Neural progenitor cell (in vitro differentiated cells): ENCODE measurements around the gene ACTA1. TPM values are rescaled to one million over a fixed set of nuclear protein-coding genes. Genes with fewer than 3 reads are reported as not detected.
"Not testable (repeated sequence)": the region's sequence is repeated elsewhere in the genome, so short reads cannot be mapped to it uniquely, and the experiment has no call there.

ENCODE experiments used
- DNase-seq: peaks from one replicate; pipeline ENCODE4 v3.0.0-alpha.2; 2016; ENCODE audit warnings: low spot score
- H2AFZ ChIP-seq: fragments of 200-600 bp; sonication (generic); replicated peaks from 2 replicates; pipeline ENCODE4 v1.6.1; 2016; ENCODE audit warnings: antibody characterized with exemption
- H3F3A ChIP-seq: fragments of 200-600 bp; sonication (generic); 2 replicates; pipeline ENCODE4 v1.6.1; 2016; ENCODE audit warnings: antibody characterized with exemption, low read depth
- H3K27ac ChIP-seq: fragments of 200-600 bp; sonication (generic); 2 replicates; pipeline ENCODE4 v1.5.1; 2016; ENCODE audit warnings: mild to moderate bottlenecking
- H3K27me3 ChIP-seq: fragments of 200-600 bp; sonication (generic); 2 replicates; pipeline ENCODE4 v1.6.1; 2016; ENCODE audit warnings: mild to moderate bottlenecking, moderate library complexity
- H3K36me3 ChIP-seq: fragments of 200-600 bp; sonication (generic); 2 replicates; pipeline ENCODE4 v1.5.1; 2016
- H3K4me1 ChIP-seq: fragments of 200-600 bp; sonication (generic); 2 replicates; pipeline ENCODE4 v1.6.1; 2016; ENCODE audit warnings: mixed run types
- H3K4me2 ChIP-seq: fragments of 200-600 bp; sonication (generic); 2 replicates; pipeline ENCODE4 v1.6.1; 2016
- H3K4me3 ChIP-seq: fragments of 200-600 bp; sonication (generic); 2 replicates; pipeline ENCODE4 v1.5.1; 2016
- H3K79me2 ChIP-seq: fragments of 200-600 bp; sonication (generic); 2 replicates; pipeline ENCODE4 v1.6.1; 2016; ENCODE audit warnings: low read depth
- H3K9ac ChIP-seq: fragments of 200-600 bp; sonication (generic); 2 replicates; pipeline ENCODE4 v1.6.1; 2016
- H3K9me3 ChIP-seq: fragments of 200-600 bp; sonication (generic); 2 replicates; pipeline ENCODE4 v1.5.1; 2016; ENCODE audit warnings: low read depth
- H4K20me1 ChIP-seq: fragments of 200-600 bp; sonication (generic); 2 replicates; pipeline ENCODE4 v1.6.1; 2016; ENCODE audit warnings: low read depth
- H3K27ac Mint-ChIP-seq: 3 replicates; pipeline ENCODE4 v1.8.0; 2021; ENCODE audit warnings: mixed read lengths
- H3K27me3 Mint-ChIP-seq: 2 replicates; pipeline ENCODE4 v1.8.0; 2022; ENCODE audit warnings: low read depth, mild to moderate bottlenecking, inconsistent platforms, moderate library complexity, mixed read lengths; ENCODE audit not compliant: insufficient read depth
- H3K36me3 Mint-ChIP-seq: 3 replicates; pipeline ENCODE4 v1.8.0; 2021; ENCODE audit warnings: mixed read lengths
- H3K4me1 Mint-ChIP-seq: 3 replicates; pipeline ENCODE4 v1.8.0; 2021; ENCODE audit warnings: mixed read lengths
- H3K4me3 Mint-ChIP-seq: 3 replicates; pipeline ENCODE4 v1.8.0; 2021; ENCODE audit warnings: mild to moderate bottlenecking, moderate library complexity, mixed read lengths
- H3K9me3 Mint-ChIP-seq: 3 replicates; pipeline ENCODE4 v1.8.0; 2020; ENCODE audit warnings: mixed read lengths
- CTCF ChIP-seq: fragments of 200-600 bp; sonication (generic); IDR thresholded peaks from 2 replicates; pipeline ENCODE4 v1.5.1; 2017; ENCODE audit warnings: antibody characterized with exemption, mild to moderate bottlenecking
- EZH2 ChIP-seq: fragments of 200-600 bp; sonication (generic); IDR thresholded peaks from 2 replicates; pipeline ENCODE4 v1.6.1; 2017; ENCODE audit warnings: antibody characterized with exemption, mild to moderate bottlenecking, moderate library complexity
- EZH2phosphoT487 ChIP-seq: fragments of 200-600 bp; sonication (generic); IDR thresholded peaks from 2 replicates; pipeline ENCODE4 v1.6.1; 2017; ENCODE audit warnings: antibody characterized with exemption
- total RNA-seq: library from RNA; depleted of rRNA; stranded (reverse); fragments of >200 nt; gene quantifications from 2 replicates; pipeline ENCODE4 v1.2.3, GENCODE V29; 2015; ENCODE audit warnings: low replicate concordance

Gene ACTA1
- total RNA-seq, 1 donor from 2014 or later, result 1.2 TPM

DNA sequence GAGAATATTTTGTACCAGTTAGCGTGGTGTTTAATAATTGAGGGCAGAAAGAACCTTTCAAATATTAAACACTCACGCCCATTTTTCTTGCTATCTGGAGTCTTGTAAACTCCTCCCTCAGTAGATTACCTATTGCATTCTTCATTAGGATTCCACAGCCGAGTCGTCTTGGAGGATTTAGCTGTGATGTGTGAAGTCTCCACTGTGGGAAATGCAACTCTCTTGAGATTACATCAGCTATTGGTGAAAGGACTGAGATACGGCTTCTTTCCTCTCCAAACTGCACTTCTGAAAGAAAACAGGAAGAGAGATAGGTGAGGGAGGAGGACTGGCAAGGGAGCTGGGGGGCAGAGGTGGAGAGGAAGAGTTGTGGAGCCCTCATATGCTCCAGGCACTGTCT, 36.1 kb downstream of the ACTA1 start:
- TF ChIP-seq EZH2phosphoT487 (no peak), EZH2 (no peak), CTCF (no peak)
- Mint-ChIP-seq H3K9me3 (no peaks in the 10 kb centered on the region), H3K4me1 (peaks cover 6% of the 10 kb centered on the region), H3K36me3 (no peaks in the 10 kb centered on the region), H3K27me3 (peaks cover 6% of the 10 kb centered on the region), H3K4me3 (no peak overlapping the region), H3K27ac (no peak overlapping the region)
- Histone ChIP-seq H3K36me3 (no peaks in the 10 kb centered on the region), H2AFZ (no peak overlapping the region), H3K9me3 (no peaks in the 10 kb centered on the region), H3K4me1 (no peaks in the 10 kb centered on the region), H3F3A (no peaks in the 10 kb centered on the region), H3K27me3 (peaks cover 12% of the 10 kb centered on the region), H4K20me1 (no peaks in the 10 kb centered on the region), H3K4me3 (no peak overlapping the region), H3K27ac (no peak overlapping the region), H3K9ac (no peak overlapping the region), H3K79me2 (no peaks in the 10 kb centered on the region), H3K4me2 (no peak overlapping the region)
- no peak for DNase-seq

DNA sequence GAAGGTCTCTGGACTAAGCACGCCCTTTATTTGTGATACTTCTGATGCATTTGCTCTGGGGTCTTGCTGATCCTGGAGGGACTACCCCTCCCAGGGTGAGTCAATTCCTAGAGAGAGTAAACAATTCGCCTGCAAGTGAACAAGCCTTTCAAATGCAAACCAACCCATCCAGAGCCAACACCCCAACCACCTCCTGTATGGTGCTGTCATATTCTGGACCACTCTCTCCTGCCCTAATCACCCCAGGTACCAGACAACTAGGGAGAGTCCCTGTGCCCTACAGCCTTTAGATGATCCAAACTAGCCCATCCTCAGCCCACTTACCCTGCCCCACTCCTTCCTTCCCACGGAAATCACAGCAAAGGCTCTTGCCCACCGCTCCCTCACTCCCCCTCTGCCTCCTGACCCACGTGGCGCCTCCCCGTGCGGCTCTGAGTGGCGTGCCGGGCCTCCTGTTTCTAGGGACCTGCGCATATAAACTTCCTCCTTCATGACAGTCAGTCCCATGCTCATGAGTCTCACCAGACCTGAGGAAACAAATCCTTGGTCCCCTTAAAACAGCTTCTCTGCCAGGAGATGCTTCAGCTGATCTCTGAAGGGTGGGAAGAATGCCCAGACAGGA, 37.2 kb downstream of the ACTA1 start:
- Histone ChIP-seq H4K20me1 (no peaks in the 10 kb centered on the region), H3K9me3 (no peaks in the 10 kb centered on the region), H3K79me2 (no peaks in the 10 kb centered on the region), H3K27ac (no peak overlapping the region), H3K9ac (no peak overlapping the region), H3K4me2 (no peak overlapping the region), H3K4me3 (no peak overlapping the region), H3K27me3 (peaks cover 12% of the 10 kb centered on the region), H2AFZ (no peak overlapping the region), H3K4me1 (no peaks in the 10 kb centered on the region), H3K36me3 (no peaks in the 10 kb centered on the region), H3F3A (no peaks in the 10 kb centered on the region)
- Mint-ChIP-seq H3K4me3 (no peak overlapping the region), H3K27me3 (peaks cover 3% of the 10 kb centered on the region), H3K27ac (peak overlapping the region; percentile 60), H3K36me3 (no peaks in the 10 kb centered on the region), H3K9me3 (no peaks in the 10 kb centered on the region), H3K4me1 (peaks cover 6% of the 10 kb centered on the region)
- no peak for DNase-seq
- TF ChIP-seq CTCF (no peak), EZH2 (no peak), EZH2phosphoT487 (no peak)

DNA sequence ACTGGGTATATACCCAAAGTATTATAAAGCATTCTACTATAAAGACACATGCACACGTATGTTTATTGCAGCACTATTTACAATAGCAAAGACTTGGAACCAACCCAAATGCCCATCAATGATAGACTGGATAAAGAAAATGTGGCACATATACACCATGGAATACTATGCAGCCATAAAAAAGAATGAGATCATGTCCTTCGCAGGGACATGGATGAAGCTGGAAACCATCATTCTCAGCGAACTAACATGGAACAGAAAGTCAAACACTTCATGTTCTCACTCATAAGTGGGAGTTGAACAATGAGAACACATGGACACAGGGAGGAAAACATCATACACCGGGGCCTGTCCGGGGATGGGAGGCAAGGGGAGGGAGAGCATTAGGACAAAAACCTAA, 39.4 kb downstream of the ACTA1 start:
- H3K27me3 Mint-ChIP-seq, H3K4me3 ChIP-seq, H3K4me3 Mint-ChIP-seq, H3K79me2 ChIP-seq, H3K9me3 ChIP-seq, H3K36me3 Mint-ChIP-seq, H3F3A ChIP-seq, H3K4me2 ChIP-seq, H2AFZ ChIP-seq, H3K27ac Mint-ChIP-seq, H3K4me1 ChIP-seq, H3K9ac ChIP-seq, H3K4me1 Mint-ChIP-seq, H3K27ac ChIP-seq, DNase-seq, H3K9me3 Mint-ChIP-seq, H3K36me3 ChIP-seq, H4K20me1 ChIP-seq: not testable (repeated sequence)
- peaks cover 12% of the 10 kb centered on the region for H3K27me3 ChIP-seq

GRCh38 chr1:229392936-229393335, 41.0 kb downstream of the ACTA1 start:
- H3K4me2 ChIP-seq, result no peak overlapping the region
- Mint-ChIP-seq H3K9me3 (peaks cover 2% of the 10 kb centered on the region), H3K4me3 (no peak overlapping the region), H3K4me1 (peaks cover 6% of the 10 kb centered on the region), H3K27ac (no peak overlapping the region), H3K36me3 (no peaks in the 10 kb centered on the region), H3K27me3 (peaks cover 8% of the 10 kb centered on the region)
- no peaks in the 10 kb centered on the region for H3K79me2 ChIP-seq
- H3K36me3 ChIP-seq, result no peaks in the 10 kb centered on the region
- no peak overlapping the region for H3K4me3 ChIP-seq
- no peak for DNase-seq
- no peaks in the 10 kb centered on the region for H3K4me1 ChIP-seq
- H3K9ac ChIP-seq, result no peak overlapping the region
- H2AFZ ChIP-seq, result no peak overlapping the region
- H4K20me1 ChIP-seq, result no peaks in the 10 kb centered on the region
- H3K27ac ChIP-seq, result no peak overlapping the region
- no peak for TF ChIP-seq CTCF
- no peak for TF ChIP-seq EZH2phosphoT487
- TF ChIP-seq EZH2, result no peak
- no peaks in the 10 kb centered on the region for H3F3A ChIP-seq
- H3K9me3 ChIP-seq, result no peaks in the 10 kb centered on the region
- peaks cover 5% of the 10 kb centered on the region for H3K27me3 ChIP-seq
